Astrocyte of the hippocampus (primary cell): ENCODE results near the gene MBNL1.
"Not testable (repeated sequence)": the region's sequence is repeated elsewhere in the genome, so short reads cannot be mapped to it uniquely, and the experiment has no call there.

ENCODE experiments used
- DNase-seq: peaks from one replicate; pipeline ENCODE4 v3.0.0; 2011; ENCODE audit warnings: low read depth, low spot score

MBNL1 gene

DNA sequence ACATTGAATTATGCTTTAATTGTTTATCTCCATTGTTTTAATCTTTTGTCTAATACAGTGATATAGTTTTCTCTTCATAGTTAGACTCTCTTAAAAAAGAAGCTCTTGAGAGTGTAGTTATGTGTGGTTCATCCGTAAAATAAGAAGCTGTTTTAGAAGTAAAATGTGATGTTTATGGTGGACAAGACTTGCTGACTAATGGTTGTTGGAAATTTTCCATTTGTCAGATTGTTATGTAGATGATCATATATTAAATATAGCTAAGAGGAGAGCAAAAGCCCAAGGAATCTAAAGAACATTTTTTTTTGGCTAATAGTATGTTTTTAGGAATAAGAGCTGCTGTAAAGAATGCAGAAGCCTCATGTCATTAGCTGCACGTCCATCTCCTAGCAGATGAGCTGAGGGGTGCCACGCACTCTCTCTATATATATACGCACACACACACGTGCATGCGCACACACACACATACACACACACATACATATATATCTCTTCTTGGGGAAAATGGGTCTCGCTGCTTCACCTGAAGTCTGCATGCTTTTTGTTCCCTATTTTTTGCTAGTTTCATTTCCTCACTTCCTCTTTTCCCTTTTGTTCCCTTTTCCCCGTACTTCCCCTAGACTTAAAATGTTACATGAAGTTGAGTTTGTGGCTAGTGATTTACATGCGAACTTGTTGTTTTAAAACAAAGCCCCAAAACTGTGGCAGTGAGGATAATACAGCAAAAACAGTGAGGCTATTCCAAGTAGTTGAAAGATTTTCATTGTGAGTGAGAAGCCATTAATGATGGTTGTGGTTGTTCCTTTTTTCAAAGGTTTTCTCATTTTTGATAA is 107.8 kb downstream of the MBNL1 start:
- DNase-seq: no peak

DNA sequence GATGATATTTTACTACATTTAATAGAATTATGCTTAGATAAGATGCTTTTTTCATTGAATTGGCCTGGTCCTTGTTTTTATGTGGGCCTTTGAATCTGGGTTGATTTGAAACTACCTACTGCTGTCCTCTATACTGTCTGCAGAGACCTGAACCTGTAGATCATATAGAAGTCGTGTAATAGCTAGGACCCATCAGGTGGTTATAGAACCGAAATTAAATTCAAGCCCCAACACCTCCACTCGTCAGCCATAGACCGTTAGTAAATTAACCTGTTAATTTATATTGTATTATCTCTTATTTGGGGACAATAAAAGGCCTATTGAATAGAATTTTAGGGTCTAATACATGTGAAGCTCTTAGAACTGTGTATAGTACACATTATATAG is 108.4 kb downstream of the MBNL1 start:
- no peak for DNase-seq

DNA sequence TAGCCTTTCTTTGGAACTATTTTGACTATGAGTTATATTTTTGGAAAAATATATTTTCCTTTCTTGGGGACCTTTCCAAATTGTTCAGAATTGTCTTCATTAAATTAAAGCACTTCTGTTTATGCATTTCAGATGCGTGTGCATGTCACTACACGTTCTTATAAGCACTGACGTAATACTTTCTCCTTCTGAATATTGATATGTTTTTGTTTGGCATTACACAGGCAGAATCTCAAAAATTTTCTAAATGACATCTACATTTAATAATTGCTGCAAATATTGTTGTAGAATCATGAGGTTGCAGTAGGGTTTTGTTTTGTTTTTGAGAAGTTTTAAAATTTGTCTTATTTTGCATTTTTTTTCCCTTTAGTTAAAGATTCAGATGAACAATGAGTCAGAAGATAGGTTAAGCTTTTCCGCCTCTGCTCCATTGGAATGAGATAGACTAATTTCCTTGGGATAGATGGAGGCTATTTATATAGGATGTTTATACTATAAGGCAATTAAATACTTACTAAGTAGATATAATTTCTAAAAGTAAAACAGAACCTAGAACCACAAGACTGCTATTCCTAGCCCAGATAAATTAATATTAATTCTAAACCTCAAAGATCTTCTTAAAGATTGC is 110.8 kb downstream of the MBNL1 start:
- no peak for DNase-seq

DNA sequence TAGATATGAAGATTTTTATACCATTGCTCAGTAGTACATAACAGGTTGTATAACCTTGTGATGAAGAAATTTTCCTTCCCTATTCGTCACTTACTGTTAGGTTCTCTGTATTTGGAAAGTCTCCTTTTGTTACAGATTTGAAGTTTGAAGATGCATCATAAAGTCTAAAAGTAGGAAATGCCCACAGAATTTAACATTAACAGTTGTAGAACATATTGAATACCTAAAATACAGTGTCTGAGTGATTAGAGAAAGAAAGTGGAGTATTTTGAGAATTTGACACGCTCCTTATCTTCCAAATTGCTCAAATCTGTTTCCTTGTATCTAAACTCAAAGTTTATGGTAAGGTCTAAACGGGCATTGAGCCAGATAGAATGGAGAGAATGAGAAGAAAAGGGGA is 111.3 kb downstream of the MBNL1 start:
- DNase-seq: no peak

DNA sequence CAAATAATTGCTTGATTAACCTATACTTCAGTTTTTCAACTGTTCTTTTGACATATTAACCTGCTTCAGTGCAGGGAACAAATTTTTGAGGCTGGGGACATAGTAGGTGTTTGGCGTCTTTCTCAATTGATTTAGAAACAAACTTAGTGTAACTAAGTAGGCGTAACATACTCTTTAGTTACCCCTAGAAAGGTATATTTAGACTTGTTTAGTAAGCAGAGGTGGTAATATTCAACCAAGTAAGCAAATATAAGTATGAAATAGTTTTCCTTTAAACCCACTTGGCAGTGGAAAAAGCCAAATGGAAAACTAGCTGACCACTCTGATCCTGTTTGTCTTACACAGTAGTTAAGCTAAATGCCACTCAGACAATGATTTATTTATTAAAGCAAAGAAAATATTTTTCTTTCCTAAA is 113.2 kb downstream of the MBNL1 start:
- DNase-seq: no peak

DNA sequence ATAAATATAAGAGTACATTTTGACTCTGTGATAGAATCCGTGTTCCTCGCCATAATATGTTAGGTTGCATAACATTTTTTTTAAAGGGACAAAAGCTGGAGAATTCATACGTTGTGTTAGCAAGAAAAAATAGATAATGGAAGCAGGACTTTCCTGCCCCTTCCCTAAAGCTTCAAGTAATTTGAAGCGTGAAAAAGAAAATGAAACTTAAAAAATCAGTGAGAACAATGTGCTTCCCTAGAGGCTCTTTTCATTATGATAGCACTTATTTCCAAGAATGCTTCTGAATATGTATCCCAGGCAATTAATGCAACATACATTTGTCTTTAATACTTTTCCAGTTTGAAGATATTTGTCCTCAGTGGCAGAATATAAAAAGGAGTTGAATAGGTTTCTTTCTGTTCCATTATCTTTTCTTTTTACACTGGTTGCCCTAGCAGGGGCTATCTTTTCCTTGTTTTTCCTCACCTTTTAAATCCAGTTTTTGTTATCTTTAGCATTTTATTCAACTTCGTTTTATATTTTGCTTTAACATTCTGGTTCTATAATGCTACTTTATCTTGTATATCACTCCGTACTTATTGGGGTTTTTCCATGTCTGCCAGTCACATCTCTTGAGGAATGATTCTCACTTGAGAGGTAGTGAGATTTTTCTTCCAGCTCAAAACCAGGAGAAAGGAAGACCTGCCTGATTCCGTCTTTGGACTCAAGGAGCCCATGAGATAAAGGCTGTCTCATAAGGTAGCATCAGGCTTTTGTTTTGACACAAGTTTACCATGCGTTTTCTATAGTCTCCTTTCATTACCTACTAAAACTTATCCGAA is 113.8 kb downstream of the MBNL1 start:
- no peak for DNase-seq

DNA sequence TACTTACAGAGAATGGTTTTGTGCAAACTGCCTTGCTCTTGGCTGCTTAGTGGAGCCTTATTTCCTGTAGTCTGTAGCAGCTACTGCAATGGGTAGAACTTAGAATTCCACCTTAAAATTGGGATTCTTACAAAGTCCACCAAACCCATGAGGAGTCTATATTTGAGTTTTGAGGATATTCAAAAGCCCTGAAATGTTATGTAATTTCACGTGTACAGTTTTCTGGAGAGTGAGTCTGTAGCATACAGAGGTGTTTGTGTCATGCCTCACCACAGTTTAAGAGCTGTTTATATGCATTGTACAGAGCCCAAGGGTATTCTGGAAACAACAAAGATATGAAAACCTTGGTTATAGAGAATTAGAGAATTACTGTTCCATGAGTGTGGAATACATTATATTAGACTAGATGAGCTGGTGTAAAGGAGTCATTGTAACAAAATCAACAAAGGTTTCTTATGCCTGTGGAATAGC is 114.4 kb downstream of the MBNL1 start:
- no peak for DNase-seq

DNA sequence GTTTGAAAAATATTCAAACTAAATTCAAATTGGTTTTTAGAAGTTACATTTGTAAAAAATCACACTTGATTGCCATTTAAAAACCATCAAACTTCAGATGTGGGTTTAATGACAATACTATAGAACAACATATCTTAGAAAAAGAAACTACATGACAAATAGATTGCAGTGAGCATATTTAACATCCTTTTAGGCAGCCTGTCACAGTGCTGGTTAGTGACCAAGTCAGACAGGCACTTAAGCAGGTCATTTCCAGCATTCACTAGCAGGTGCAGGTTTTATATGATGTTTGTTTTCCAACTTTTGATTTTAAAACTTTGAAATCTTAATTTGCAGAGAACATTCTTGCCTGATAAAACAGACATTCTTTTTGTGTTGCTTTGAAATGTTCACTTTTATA is 115.7 kb downstream of the MBNL1 start:
- no peak for DNase-seq

DNA sequence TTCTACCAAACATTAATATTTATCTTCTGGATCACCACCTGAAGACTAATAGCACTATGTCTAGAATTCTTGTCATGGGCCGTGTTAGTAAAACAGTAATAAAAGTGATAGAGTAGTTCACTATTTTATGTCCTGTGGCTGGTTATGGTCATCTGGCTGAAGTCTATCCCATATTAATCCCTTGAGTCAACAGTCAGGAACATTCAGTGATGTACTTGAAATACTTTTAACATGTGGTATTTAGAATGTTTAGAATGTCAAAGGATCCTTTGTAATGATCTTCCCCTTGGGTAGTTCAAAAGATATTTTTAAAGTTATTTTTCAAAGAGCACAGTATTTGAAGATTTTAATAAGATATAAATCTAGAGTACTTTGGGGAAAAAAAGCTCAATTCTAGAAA is 117.0 kb downstream of the MBNL1 start:
- peak; percentile 73 for DNase-seq

DNA sequence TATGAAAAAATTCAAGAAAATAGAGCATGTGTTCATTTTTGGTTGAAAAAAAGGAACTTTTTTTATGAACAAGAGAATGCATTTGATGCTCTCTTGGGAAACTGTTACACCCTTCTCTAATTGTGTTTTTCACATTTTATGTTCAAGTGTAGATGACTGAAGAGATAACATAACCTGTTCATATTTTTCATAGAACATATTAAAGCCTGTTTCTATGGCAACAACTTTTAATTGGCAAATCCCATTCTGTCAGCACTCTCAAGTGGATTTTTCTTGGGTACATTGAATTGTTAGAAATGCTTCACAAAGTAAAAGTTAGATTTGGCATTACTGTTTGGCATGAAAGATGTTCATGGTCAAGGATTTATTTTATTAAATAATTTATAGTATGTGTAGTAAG is 117.5 kb downstream of the MBNL1 start:
- no peak for DNase-seq

DNA sequence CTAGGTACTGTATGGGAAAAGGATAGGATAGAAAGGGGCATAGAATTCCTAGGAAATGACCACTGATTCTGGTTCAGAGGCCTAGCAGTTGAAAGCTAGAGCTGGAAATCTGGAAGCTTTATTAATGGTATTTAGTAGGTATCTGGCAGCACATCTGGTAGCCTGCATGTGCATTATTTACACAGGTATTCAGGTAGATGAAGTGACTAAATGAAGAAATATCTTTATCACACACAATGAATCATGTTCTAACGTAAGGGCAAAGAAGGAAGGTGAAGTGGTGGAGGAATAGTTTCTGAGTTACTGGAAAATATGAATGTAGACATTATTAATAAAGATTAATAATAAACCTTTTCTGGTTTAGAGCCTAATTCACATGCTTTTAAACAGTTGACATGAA is 119.9 kb downstream of the MBNL1 start:
- no peak for DNase-seq

DNA sequence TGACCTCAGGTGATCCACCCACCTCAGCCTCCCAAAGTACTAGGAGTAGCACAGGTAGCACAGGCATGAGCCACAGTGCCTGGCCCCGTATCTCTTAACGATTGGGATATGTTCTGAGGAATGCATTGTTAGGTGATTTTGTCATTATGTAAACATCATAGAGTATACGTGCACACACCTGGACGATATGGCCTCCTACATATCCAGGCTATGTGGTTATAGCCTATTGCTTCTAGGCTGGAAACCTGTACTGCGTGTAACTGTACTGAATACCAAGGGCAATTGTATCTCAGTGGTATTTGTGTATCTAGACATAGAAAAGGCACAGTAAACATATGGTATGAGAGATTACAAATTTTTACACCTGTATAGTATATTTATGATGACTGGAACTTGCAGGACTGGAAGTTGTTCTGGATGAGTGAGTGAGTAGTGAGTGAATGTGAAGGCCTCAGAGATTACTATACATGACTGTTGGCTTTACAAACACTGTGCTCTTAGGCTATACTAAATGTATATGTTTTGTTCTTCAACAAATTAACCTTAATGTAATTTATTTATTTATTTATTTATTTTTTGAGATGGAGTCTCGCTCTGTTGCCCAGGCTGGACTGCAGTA is 120.7 kb downstream of the MBNL1 start:
- DNase-seq: no peak

DNA sequence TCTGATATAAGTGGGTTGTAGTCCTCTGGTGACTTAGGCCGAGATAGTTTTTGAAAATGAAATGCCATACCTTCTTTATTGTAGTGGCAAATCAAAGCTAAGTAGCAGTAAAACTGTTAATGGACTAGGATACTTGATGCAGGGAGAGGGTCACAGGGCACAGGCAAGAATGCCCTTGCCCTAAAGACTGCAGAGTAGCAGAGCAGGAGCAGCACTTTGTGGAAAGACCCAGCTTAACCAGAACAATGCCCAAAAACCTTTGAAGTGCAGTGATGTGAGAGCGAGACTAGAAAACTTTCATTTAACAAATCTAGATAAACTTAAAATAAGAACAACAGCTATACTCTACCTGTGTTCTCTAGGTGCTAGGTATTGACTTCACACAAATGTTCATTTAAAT is 121.9 kb downstream of the MBNL1 start:
- no peak for DNase-seq

DNA sequence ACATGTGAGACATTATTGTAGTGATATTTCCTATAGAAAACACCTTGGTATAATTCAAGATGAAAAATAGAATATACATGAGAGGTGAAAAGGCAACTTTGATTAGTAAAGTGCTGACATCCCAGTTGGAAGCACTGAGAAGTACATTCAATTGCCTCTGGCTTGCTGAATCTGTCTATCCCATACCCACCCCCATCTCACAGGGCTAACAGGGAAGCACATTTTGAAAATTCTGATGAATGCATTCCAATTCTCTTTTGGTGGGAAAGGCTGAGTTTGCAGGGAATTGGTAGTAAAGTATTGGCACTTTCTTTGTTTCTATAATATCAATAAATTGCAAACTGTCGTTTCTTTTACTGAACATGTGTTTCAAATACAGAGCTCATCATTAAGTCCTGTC is 122.9 kb downstream of the MBNL1 start:
- no peak for DNase-seq

DNA sequence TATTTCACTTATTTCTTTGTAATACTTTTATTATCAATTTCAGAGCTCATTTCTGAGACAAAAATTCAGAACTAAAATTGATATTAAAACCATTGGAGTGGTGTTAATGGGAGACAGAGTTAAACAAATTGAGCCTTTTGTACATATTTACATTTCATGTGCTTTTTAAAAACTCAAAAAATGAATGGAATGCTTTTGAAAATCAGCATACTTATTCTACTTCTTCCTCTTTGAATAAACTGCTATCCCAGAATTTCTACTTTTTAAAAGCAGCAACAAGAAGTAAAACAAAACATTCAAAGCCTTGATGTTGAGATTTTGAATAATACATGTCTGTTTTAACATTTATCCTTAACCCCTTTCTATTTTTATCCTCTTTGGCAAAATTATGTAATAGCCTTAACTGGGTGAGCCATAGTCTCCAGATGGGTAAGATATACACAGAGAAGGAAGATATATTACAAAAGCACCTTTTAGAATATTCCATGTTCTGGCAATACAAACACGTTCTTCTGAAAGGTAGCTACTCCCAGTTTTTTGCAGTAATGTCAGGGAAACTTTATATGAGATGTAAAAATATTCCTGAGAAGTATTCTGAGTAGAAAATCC is 123.6 kb downstream of the MBNL1 start:
- no peak for DNase-seq

DNA sequence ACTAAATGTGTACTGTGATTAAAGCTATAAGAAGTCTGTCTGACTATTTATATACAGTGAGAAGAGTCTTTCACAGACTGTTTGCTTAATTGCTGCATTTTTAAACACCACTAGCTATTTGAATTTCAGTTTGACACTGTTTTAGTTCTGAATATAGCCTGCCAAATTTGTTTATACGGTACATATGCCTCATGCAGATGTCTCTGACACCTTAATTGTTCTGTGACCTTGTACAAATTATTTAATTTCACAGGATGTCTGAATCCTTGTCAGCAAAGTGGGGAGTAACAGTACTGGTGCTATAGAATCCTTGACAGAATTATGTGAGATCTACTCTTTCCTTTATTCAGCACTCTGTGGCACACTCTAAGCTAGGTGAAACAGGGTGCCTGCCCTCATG is 125.5 kb downstream of the MBNL1 start:
- no peak for DNase-seq

DNA sequence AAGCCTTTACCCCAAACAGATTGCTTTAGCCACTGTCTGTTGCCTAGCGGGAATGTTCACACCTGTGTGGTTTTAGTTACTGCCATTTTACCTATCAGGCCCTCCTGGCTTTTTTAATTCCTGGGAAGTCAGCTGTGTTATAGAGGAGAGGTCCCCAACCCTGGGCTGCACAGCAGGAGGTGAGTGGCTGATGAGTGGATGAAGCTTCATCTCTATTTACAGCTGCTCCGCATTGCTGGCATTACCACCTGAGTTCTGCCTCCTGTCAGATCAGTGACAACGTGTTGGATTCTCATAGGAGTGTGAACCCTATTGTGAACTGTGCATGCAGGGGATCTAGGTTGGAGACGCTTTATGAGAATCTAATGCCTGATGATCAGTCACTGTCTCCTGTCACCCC is 127.0 kb downstream of the MBNL1 start:
- DNase-seq: no peak

DNA sequence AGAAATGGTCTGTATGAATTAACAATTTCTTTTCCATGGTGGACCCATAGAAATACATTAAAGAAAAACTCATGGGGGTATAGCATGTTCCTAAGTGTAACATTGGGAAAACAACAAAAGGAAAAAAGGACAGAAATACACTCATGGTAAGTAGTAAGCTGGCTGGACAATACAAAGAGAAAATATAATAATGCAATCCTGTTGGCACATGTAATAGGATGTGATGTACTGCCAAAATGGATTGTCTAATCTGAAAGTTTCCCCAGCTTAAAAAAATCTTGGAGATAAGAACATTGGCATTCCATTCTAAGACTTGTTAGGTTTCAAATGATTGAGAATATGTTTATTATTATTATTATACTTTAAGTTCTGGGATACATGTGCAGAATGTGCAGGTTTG is 128.1 kb downstream of the MBNL1 start:
- DNase-seq: no peak

DNA sequence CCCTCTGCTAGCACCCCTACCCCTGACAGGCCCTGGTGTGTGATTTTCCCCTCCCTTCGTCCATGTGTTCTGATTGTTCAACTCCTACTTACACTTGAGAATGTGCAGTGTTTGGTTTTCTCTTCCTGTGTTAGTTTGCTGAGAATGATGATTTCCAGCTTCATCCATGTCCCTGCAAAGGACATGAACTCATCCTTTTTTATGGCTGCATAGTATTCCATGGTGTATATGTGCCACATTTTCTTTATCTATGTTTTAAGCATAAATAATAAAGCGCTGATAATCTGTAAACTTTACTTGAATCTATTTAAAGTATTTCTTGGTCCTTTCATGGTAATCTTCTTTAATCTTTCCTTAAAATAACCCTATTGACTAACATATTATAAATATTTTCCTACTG is 128.6 kb downstream of the MBNL1 start:
- not testable (repeated sequence) for DNase-seq

DNA sequence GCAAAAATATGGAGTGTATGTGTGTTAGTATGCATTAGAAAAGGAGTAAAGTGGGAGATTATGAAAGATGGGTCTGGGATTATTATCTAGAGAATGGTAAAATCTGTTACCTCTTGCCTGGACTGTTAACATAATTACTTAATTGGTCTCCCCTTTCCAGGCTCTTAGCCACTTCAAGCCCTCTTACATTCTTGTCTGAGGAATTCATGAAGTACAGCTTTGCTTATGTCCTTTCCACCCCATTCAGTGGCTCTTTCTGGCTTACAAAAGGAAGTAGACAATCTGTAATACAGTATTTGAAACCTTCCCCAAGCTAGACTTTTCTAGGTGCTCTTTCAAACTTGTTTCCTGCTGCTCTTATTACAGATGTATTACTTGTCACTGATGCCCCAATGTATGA is 129.8 kb downstream of the MBNL1 start:
- peak; percentile 36 for DNase-seq

DNA sequence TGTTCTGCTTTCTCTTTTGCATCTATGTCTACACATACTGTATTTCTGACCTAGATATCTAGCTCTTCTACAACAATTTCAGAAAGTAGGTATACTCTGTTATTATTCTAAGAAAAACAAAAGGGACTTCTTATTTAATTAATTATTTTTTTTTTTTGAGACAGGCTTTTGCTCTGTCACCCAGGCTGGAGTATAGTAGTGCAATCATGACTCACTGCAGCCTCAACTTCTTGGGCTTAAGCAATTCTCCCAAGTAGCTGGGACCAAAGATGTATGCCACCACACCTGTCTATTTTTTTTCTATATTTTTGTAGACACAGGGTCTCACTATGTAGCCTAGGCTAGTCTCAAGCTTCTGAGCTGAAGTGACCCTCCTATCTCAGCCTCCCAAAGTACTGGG is 130.6 kb downstream of the MBNL1 start:
- DNase-seq: no peak

DNA sequence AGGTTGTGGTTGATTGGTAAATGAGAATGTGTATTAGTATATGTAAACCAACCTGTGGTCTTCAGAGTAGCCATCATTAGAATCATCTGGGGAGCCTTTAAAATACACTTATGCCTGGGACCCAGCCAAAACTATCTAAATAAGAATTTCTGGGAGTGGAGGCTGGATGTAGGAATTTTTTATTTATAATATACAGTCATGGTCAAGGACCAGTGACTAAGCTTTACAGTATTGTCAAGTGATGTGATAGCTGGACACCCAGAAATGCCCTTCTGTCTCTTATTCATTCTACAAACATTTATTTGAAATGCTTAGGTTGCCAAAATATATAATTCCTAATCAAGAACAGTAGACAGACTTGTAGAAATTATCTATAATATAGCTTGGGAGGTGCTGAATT is 132.2 kb downstream of the MBNL1 start:
- DNase-seq: peak; percentile 24
